Measurements from ENCODE around the gene MYH14.

DNA sequence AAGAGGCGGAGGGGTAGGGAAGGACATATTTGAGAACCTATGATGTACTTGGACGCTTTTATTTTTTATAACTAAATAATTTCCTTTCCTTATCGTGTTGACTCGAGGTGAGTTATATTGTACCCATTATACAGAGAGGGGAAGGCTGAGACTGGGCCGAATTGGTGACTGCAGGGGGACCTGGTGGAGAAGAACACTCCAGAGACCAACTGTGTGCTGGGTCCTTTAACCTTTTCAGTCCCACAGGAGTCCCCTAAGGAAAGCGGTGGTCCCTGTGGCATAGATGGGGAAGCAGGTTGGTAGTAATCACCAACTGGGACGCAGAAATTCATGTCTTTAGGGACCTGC lies 633 bp downstream of the MYH14 start:
- TF ChIP-seq, protein P1, sequence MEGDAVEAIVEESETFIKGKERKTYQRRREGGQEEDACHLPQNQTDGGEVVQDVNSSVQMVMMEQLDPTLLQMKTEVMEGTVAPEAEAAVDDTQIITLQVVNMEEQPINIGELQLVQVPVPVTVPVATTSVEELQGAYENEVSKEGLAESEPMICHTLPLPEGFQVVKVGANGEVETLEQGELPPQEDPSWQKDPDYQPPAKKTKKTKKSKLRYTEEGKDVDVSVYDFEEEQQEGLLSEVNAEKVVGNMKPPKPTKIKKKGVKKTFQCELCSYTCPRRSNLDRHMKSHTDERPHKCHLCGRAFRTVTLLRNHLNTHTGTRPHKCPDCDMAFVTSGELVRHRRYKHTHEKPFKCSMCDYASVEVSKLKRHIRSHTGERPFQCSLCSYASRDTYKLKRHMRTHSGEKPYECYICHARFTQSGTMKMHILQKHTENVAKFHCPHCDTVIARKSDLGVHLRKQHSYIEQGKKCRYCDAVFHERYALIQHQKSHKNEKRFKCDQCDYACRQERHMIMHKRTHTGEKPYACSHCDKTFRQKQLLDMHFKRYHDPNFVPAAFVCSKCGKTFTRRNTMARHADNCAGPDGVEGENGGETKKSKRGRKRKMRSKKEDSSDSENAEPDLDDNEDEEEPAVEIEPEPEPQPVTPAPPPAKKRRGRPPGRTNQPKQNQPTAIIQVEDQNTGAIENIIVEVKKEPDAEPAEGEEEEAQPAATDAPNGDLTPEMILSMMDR (optimal IDR thresholded peaks at IDR 0.05 in 1 of 3, IDR thresholded peaks at IDR 0.05 in 1 of 3, conservative IDR thresholded peaks at IDR 0.05 in 1 of 3; ENCODE audit: extremely low read depth in 1 of 3, insufficient read depth in 2 of 3, low read length in 3 of 3) = no peak
- no peak for TF ChIP-seq EZH2 (IDR thresholded peaks at IDR 0.05; ENCODE audit: low read length)
